ENCODE measurements around the gene MUSK. TPM values are rescaled to one million over a fixed set of nuclear protein-coding genes. Genes with fewer than 3 reads are reported as not detected.
"Not testable (repeated sequence)": the region's sequence is repeated elsewhere in the genome, so short reads cannot be mapped to it uniquely, and the experiment has no call there.

MUSK gene
- total RNA-seq, 3 donors from 2014 or later: not detected

DNA sequence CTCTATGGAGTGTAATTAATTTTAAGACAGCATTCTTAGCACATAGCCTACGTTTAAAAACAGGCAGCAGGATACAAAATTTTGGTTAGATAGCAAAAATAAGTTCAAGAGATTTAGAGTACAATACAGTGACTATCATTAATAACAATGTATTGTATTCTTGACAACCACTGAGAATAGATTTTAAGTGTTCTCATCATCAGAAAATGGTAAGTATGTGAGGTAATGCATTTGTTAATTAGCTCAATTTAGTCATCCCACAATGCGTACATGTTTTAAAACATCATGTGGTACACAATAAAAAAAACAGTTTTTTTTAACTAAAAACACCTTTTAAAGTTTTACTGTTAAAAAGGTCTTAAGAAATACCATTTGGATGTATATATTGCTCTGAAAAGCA is 94.2 kb downstream of the MUSK start:
- peaks cover 4% of the 10 kb centered on the region for H3K9me3 Mint-ChIP-seq
- no peak overlapping the region for H3K4me3 Mint-ChIP-seq
- ATAC-seq (no peak), DNase-seq (no peak)
- no peaks in the 10 kb centered on the region for H3K4me1 Mint-ChIP-seq (ENCODE audit: low read depth)
- H3K27me3 Mint-ChIP-seq (ENCODE audit: low read depth): no peaks in the 10 kb centered on the region
- H3K36me3 Mint-ChIP-seq (ENCODE audit: insufficient read depth): no peaks in the 10 kb centered on the region

DNA sequence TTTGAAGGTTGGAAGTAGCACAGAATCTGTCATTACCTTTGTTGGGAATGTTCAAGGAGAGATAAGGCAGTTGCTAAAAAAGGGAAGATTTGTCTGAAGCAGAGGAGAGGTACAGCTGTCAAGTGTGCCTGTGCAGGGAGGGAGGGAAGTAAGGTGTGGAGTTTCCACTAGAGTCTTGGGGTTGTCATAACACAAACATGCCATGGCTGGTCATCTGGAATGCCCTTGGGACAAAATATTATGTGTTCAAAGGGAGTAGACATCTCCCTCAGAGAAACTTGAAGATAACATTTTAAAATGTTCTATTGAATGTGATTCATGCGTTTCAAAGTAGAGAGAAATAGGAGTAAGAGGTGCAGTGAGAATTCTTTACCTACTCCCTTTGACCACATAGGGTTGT is 95.0 kb downstream of the MUSK start:
- peaks cover 4% of the 10 kb centered on the region for H3K9me3 Mint-ChIP-seq
- ATAC-seq: no peak
- no peaks in the 10 kb centered on the region for H3K36me3 Mint-ChIP-seq (ENCODE audit: insufficient read depth)
- no peaks in the 10 kb centered on the region for H3K27me3 Mint-ChIP-seq (ENCODE audit: low read depth)
- no peak overlapping the region for H3K4me3 Mint-ChIP-seq
- no peak for DNase-seq
- no peaks in the 10 kb centered on the region for H3K4me1 Mint-ChIP-seq (ENCODE audit: low read depth)

DNA sequence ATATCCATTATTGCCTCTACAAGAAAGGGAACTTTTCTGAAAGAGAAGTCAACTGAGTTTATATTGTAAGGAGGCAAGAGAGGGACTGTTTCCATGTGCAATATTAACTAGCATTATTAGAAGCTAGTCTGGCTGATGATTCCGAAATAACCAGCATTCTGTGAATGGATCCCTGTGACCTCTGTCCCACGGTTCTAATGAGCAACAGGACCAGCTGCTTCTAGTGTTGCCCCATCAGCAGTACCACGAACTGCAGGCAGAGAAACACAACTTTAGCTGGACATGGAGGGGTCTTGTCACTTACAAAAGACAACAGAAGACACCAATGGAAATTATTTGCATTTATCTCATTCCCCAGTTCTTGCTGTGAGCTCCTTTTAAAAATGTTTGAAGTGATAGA is 95.4 kb downstream of the MUSK start:
- no peak overlapping the region for H3K4me3 Mint-ChIP-seq
- DNase-seq: no peak
- H3K36me3 Mint-ChIP-seq (ENCODE audit: insufficient read depth): no peaks in the 10 kb centered on the region
- H3K4me1 Mint-ChIP-seq (ENCODE audit: low read depth): no peaks in the 10 kb centered on the region
- ATAC-seq: no peak
- H3K27me3 Mint-ChIP-seq (ENCODE audit: low read depth): no peaks in the 10 kb centered on the region
- H3K9me3 Mint-ChIP-seq: peaks cover 4% of the 10 kb centered on the region

DNA sequence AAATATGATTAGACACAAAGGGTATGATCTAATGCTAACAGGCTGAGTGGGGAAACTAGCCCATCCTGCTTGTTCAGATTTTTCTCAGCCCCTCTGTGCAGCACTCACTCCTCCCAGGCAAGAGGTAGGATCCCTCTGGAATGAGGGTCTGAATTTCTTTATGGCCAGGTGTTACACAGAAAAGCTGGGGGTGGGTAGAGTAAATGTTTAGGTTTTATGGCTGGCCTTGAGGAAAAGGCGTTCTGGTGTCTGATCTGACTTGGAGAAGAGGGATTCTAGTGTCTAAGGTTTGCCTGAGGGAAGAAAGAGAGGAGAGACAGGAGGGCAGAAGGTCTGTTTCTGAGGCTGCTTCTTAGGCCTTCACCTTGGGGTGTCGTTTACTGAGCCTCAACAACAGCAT is 97.3 kb downstream of the MUSK start:
- Mint-ChIP-seq H3K4me3 (no peak overlapping the region), H3K4me1 (ENCODE audit: low read depth) (no peaks in the 10 kb centered on the region)
- no peak for ATAC-seq

DNA sequence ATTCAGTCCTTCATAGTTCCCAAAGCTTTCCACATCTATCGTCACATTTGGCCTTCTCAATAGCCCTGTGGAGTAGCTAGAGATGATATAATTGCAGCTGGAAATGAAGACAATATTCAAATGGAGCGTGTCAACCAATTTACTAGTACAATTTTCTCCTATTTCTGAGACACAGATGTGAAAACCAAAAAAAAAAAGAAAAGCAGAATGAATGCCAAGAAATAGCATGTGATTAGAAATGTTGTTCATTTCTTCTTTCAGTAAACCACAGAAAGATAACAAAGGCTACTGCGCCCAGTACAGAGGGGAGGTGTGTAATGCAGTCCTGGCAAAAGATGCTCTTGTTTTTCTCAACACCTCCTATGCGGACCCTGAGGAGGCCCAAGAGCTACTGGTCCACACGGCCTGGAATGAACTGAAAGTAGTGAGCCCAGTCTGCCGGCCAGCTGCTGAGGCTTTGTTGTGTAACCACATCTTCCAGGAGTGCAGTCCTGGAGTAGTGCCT is 99.0 kb downstream of the MUSK start:
- H3K36me3 Mint-ChIP-seq (ENCODE audit: insufficient read depth): no peaks in the 10 kb centered on the region
- H3K4me3 Mint-ChIP-seq: no peak overlapping the region
- H3K9me3 Mint-ChIP-seq: no peaks in the 10 kb centered on the region
- ATAC-seq (no peak), DNase-seq (no peak)
- H3K4me1 Mint-ChIP-seq (ENCODE audit: low read depth): no peaks in the 10 kb centered on the region
- H3K27me3 Mint-ChIP-seq (ENCODE audit: low read depth): no peaks in the 10 kb centered on the region

More for the DNA sequence above, 97.3 kb downstream of the MUSK start:
- DNase-seq: no peak
- H3K9me3 Mint-ChIP-seq: peaks cover 4% of the 10 kb centered on the region
- H3K27me3 Mint-ChIP-seq (ENCODE audit: low read depth): no peaks in the 10 kb centered on the region
- H3K36me3 Mint-ChIP-seq (ENCODE audit: insufficient read depth): no peaks in the 10 kb centered on the region

DNA sequence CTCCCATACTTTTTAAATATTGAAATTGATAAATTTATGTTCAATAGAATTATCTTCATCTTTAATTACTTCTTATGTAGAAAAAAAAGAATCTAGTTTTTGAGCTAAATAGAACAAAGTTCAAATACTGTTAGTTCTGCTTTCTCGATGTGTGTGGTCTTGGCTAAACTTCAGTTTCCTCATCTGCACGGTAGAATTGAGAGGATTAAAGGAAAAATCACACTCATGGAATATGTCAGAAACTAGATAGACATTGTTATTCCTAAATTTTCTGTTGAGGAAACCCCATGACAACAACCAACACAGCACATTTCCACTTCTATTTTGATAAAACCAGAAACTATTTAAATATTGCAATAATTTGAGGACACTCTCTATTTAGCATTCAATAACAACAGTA is 100.3 kb downstream of the MUSK start:
- DNase-seq: no peak
- Mint-ChIP-seq H3K36me3 (ENCODE audit: insufficient read depth) (no peaks in the 10 kb centered on the region), H3K9me3 (no peaks in the 10 kb centered on the region), H3K27me3 (ENCODE audit: low read depth) (no peaks in the 10 kb centered on the region), H3K4me3 (no peak overlapping the region), H3K4me1 (ENCODE audit: low read depth) (no peaks in the 10 kb centered on the region)
- no peak for ATAC-seq

DNA sequence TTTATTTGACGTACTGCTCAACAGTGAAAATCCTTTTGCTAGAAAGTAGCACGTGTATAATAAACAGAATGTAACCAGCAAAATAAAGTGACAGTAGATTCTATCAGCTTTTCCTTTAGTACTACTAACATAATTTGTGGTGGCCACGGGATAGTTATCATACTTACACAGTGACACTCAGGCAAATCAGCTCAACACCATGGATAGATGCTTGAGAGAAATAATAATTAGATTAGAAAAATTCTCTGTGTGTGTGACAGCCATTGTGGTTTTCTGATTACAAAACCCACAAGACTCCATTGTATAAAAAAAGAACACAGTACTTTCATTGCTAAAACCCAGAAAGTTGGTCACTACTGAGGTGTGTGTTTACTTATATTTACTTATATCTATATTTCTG is 101.1 kb downstream of the MUSK start:
- Mint-ChIP-seq H3K9me3 (no peaks in the 10 kb centered on the region), H3K36me3 (ENCODE audit: insufficient read depth) (no peaks in the 10 kb centered on the region), H3K27me3 (ENCODE audit: low read depth) (no peaks in the 10 kb centered on the region), H3K4me3 (no peak overlapping the region), H3K4me1 (ENCODE audit: low read depth) (no peaks in the 10 kb centered on the region)
- ATAC-seq (no peak), DNase-seq (no peak)

DNA sequence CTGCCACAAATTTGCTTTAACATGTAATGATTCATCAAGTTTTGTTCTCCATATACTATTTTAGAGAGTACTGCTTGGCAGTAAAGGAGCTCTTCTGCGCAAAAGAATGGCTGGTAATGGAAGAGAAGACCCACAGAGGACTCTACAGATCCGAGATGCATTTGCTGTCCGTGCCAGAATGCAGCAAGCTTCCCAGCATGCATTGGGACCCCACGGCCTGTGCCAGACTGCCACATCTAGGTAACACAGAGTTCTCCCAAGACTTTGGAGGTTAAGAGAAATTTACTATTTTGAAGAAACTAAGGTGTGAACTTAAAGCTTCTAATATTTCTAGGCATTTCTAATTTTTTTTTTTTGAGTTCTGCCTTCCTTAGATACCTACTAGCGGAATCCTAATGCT is 107.1 kb downstream of the MUSK start:
- Mint-ChIP-seq H3K4me1 (ENCODE audit: low read depth) (no peaks in the 10 kb centered on the region), H3K9me3 (peaks cover 7% of the 10 kb centered on the region), H3K36me3 (ENCODE audit: insufficient read depth) (no peaks in the 10 kb centered on the region), H3K27me3 (ENCODE audit: low read depth) (no peaks in the 10 kb centered on the region), H3K4me3 (no peak overlapping the region)
- DNase-seq (no peak), ATAC-seq (no peak)

DNA sequence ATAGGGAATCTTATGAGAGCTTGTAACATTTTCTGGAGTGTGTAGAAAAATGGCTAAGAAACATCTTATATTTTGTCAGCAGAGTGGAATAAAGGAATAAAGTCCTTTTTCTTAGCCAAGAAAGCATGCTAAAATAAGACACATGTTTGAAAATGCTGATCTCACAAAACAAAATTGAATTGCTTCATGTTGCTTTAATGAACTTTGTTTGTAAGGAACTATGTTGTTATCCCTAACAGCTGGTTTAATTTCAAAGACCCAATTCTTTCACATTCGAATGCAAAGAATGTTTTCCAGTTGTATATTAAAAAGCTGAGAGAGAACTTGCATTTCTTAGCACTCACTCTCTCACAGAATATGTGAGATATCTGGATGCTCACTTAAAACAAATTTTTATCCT is 107.6 kb downstream of the MUSK start:
- Mint-ChIP-seq H3K27me3 (ENCODE audit: low read depth) (no peaks in the 10 kb centered on the region), H3K9me3 (peaks cover 7% of the 10 kb centered on the region), H3K4me3 (no peak overlapping the region), H3K4me1 (ENCODE audit: low read depth) (no peaks in the 10 kb centered on the region), H3K36me3 (ENCODE audit: insufficient read depth) (no peaks in the 10 kb centered on the region)
- ATAC-seq (no peak), DNase-seq (no peak)

DNA sequence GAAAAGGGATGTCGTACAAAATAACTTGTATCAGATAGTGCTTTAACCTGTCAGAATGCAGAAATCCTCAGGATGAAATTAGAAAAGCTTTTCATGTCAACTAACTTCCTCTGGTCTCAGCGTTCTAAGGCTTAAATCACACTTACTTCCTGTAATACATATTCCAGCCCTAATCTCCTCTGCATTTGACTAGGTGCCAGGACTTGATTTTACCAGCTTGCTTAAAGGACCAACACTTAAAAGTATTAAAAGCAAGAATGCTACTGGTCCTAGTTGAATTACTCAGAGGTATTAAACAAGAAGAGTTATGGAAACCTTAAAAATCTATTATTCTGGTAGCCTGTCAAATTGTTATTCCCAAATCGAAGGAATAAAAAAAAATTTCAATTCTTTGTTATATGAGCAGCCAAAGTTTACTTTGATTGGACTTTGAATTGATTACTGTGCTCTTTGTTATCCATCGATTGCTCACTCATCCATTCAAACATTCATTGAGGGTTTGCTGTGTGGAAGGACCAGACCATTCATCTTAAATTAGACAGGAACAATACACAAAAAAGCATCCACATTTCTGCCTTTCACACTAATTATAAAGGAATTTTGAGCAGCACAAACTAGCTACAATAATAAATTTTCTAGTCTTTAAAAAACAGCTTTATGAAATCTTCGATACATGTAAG is 108.7 kb downstream of the MUSK start:
- DNase-seq: no peak
- no peaks in the 10 kb centered on the region for H3K27me3 Mint-ChIP-seq (ENCODE audit: low read depth)
- H3K36me3 Mint-ChIP-seq (ENCODE audit: insufficient read depth): no peaks in the 10 kb centered on the region
- peaks cover 7% of the 10 kb centered on the region for H3K9me3 Mint-ChIP-seq
- no peak overlapping the region for H3K4me3 Mint-ChIP-seq
- H3K4me1 Mint-ChIP-seq (ENCODE audit: low read depth): no peaks in the 10 kb centered on the region
- no peak for ATAC-seq

DNA sequence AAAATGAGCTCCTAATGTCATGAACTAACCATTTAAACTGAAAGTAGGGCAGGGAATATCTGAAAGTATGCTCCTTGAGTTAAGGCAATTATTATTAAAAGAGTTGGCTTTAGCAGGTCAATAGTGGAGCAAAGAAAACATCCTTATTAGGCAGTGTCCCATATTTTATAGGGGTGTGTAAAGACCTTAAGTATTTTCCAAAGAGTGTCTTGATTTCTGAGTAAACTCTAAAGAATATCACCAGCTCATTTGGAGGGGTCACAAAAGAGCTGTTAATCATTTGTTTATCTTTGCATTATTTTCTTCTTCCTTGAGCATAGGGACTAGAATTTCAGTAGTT is 109.3 kb downstream of the MUSK start:
- ATAC-seq (no peak), DNase-seq (no peak)
- H3K4me3 Mint-ChIP-seq: no peak overlapping the region
- no peaks in the 10 kb centered on the region for H3K4me1 Mint-ChIP-seq (ENCODE audit: low read depth)
- H3K9me3 Mint-ChIP-seq: peaks cover 7% of the 10 kb centered on the region
- H3K27me3 Mint-ChIP-seq (ENCODE audit: low read depth): no peaks in the 10 kb centered on the region
- H3K36me3 Mint-ChIP-seq (ENCODE audit: insufficient read depth): no peaks in the 10 kb centered on the region

DNA sequence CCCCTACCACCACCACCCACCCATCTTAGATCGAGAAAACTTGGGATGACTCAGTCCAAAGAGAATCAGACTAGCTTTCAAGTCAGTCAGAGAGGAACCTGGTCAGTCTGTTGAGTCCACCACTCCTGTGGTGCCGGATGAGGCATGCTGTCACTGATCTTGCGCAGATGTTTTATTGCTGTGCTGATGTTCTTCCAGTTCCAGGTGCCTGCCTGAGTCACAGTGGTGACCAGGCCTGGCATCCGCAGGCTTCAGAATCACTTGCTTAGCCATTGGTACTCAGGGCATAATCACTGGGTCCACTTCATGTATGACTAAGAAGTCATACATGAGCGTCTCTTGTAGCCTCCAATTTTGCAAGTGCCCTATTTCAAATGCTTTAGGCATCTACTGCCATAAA is 114.1 kb downstream of the MUSK start:
- DNase-seq: no peak
- no peaks in the 10 kb centered on the region for H3K36me3 Mint-ChIP-seq (ENCODE audit: insufficient read depth)
- no peak overlapping the region for H3K4me3 Mint-ChIP-seq
- no peaks in the 10 kb centered on the region for H3K4me1 Mint-ChIP-seq (ENCODE audit: low read depth)
- no peaks in the 10 kb centered on the region for H3K9me3 Mint-ChIP-seq
- H3K27me3 Mint-ChIP-seq (ENCODE audit: low read depth): no peaks in the 10 kb centered on the region
- no peak for ATAC-seq

DNA sequence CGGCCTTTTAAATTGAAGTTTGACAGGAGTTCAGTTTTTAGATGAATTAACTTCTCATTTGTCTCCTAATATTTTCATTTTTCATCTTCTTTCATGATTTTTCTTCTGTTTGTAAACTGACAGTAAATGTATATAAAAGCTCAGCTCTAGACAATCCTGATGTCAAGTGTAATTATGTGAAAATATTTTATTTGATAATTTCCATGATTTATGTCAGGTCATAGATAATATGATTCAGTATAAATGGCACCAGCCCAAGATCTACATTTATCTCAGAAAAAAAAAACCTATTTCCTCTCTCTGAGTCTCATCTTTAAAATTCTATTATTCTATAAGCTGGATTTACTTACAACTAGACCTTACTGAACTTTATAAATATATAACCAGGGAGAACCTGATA is 115.7 kb downstream of the MUSK start:
- Mint-ChIP-seq H3K4me1 (ENCODE audit: low read depth) (no peaks in the 10 kb centered on the region), H3K27me3 (ENCODE audit: low read depth) (no peaks in the 10 kb centered on the region), H3K4me3 (no peak overlapping the region), H3K36me3 (ENCODE audit: insufficient read depth) (no peaks in the 10 kb centered on the region), H3K9me3 (no peaks in the 10 kb centered on the region)
- no peak for ATAC-seq
- no peak for DNase-seq

DNA sequence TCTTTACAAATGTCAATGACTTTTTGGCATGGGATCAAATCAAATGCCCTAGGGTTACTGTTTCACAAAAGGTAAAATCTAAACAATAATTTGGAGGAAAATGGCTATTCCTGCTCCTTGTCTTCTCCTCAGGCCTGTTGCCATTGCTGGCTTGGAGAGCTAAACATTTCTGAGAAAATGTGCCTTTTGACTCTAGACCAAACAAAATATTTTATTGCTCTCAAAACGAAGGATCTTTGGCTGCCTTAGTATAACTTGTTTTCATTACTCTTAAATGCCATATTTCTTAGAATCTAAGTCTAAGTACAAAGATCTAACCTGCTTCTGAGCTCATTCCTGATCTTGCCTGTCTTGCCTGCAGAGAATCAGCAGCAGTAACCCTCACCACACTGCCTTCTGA is 116.6 kb downstream of the MUSK start:
- ATAC-seq (no peak), DNase-seq (no peak)
- Mint-ChIP-seq H3K4me3 (no peak overlapping the region), H3K27me3 (ENCODE audit: low read depth) (no peaks in the 10 kb centered on the region), H3K36me3 (ENCODE audit: insufficient read depth) (no peaks in the 10 kb centered on the region), H3K9me3 (no peaks in the 10 kb centered on the region), H3K4me1 (ENCODE audit: low read depth) (no peaks in the 10 kb centered on the region)

DNA sequence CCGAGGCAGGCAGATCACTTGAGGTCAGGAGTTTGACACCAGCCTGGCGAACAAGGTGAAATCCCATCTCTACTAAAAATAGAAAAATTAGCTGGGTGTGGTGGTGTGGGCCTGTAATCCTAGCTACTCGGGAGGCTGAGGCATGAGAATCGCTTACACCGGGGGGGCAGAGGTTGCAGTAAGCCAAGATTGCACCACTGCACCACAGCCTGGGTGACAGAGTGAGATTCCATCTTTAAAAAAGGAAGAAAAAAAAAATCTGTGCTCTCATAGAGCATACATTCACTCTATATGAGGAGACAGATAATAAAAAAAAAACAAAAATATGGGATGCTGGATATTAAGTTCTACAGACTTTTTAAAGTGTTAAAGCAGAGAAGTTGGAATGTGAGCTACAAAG is 119.8 kb downstream of the MUSK start:
- DNase-seq; H3K4me1 Mint-ChIP-seq (ENCODE audit: low read depth); H3K4me3 Mint-ChIP-seq; H3K9me3 Mint-ChIP-seq; ATAC-seq; H3K27me3 Mint-ChIP-seq (ENCODE audit: low read depth); H3K36me3 Mint-ChIP-seq (ENCODE audit: insufficient read depth): not testable (repeated sequence)

DNA sequence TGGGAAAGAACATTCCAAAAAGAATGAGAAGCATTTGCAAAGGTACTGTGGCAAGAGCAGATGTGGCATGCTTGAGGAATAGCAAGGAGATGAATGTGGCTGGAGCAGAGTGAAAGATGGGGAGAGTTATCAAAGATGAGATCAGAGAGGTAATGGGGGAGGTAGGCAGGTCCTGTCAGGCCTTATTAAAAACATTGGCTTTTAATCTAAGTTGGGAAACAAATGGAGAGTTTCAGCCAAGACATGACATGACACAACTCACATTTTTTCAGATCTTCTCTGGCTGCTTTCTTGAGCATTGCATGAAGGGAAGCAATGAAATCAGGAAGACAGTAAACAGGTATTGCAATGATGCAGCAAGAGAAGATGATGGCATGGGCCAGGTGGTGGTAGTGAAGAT is 120.3 kb downstream of the MUSK start:
- ATAC-seq: no peak
- DNase-seq: no peak
- no peaks in the 10 kb centered on the region for H3K36me3 Mint-ChIP-seq (ENCODE audit: insufficient read depth)
- no peaks in the 10 kb centered on the region for H3K9me3 Mint-ChIP-seq
- no peaks in the 10 kb centered on the region for H3K4me1 Mint-ChIP-seq (ENCODE audit: low read depth)
- no peak overlapping the region for H3K4me3 Mint-ChIP-seq
- H3K27me3 Mint-ChIP-seq (ENCODE audit: low read depth): no peaks in the 10 kb centered on the region
